ENCODE measurements around the gene SCN9A. TPM values are rescaled to one million over a fixed set of nuclear protein-coding genes. Genes with fewer than 3 reads are reported as not detected.

The SCN9A gene
- total RNA-seq, 3 donors from 2014 or later (not counting 1 experiment from before 2014, with no cell fraction given), result 0.28 to 1.4 (median 0.39) TPM

DNA sequence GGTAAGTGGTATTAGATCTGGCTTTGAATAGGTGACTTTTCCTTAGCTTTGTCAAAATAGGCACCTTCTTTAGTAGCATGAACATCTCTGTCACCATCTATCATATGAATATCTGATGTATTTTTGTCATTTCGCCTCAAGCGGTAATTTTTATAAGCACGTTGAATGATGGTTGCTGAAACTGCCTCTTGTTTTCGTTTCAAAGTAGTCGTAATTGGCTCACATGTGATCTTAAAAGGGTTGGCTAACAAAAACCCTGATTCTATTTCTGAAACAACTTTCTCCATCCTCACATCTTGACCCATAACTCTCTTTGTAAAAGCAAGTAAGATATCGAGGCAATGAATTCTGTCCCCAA lies 29.8 kb upstream of the SCN9A start:
- Mint-ChIP-seq H3K36me3 (no peaks in the 10 kb centered on the region), H3K4me3 (no peak overlapping the region), H3K27ac (no peak overlapping the region), H3K27me3 (ENCODE audit: low read depth in 2 of 2) (no peaks in the 10 kb centered on the region), H3K4me1 (no peaks in the 10 kb centered on the region), H3K9me3 (peaks cover 3 to 12% of the 10 kb centered on the region in 2 donors)
- H3K4me3 ChIP-seq (ENCODE audit: low read length), result no peak overlapping the region
- TF ChIP-seq, protein P1, sequence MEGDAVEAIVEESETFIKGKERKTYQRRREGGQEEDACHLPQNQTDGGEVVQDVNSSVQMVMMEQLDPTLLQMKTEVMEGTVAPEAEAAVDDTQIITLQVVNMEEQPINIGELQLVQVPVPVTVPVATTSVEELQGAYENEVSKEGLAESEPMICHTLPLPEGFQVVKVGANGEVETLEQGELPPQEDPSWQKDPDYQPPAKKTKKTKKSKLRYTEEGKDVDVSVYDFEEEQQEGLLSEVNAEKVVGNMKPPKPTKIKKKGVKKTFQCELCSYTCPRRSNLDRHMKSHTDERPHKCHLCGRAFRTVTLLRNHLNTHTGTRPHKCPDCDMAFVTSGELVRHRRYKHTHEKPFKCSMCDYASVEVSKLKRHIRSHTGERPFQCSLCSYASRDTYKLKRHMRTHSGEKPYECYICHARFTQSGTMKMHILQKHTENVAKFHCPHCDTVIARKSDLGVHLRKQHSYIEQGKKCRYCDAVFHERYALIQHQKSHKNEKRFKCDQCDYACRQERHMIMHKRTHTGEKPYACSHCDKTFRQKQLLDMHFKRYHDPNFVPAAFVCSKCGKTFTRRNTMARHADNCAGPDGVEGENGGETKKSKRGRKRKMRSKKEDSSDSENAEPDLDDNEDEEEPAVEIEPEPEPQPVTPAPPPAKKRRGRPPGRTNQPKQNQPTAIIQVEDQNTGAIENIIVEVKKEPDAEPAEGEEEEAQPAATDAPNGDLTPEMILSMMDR (IDR thresholded peaks at IDR 0.05), result no peak
- no peaks in the 10 kb centered on the region for H3K36me3 ChIP-seq (ENCODE audit: control insufficient read depth, insufficient read depth, low read length)
- ATAC-seq (no peak), DNase-seq (no peak)
- intact Hi-C loops (cut with micrococcal nuclease), result no loop called here
- no peaks in the 10 kb centered on the region for H3K9me3 ChIP-seq (ENCODE audit: control insufficient read depth, insufficient read depth, low read length)
- H3K4me1 ChIP-seq (ENCODE audit: control insufficient read depth, insufficient read depth, low read length), result no peaks in the 10 kb centered on the region
- WGBS (ENCODE audit: insufficient coverage), result 96% methylated on average over 6 of the region's 6 CpGs
- no peak overlapping the region for H3K27ac ChIP-seq (ENCODE audit: low read length)
- no peaks in the 10 kb centered on the region for H3K27me3 ChIP-seq (ENCODE audit: control insufficient read depth, insufficient read depth, low read length)

DNA sequence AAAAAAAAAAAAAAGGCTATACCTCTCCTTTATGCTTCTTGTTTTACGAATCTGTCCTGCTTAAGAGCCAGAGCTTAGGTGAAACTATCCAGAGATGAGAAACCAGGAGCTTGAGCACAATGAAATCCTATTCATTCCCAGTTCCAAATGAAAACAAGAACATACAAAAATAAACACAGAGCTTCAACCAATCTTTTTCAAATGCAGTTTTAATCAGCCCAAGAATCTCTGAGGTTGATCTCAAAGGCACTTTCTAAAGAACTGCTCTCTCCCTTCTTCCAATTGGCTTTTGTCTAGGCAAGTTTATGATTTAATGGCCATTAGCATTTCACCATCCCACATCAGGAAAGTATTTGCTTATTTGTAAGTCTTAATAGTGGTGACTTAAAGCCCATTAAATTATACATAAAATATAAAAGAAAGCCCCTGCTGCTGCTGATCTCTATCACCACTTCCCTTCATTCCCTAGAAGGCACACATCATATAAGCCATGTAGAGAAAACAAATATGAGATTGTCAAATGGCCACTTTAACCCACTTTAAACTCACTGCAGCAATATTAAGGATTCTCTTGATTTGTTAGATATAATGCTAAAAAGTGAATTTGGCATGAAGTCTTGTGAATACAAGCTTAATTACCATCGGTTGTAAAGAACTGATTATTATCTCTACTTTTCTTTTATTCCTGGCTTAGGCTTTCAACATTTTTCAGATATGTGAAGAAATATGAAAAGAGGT lies 29.3 kb upstream of the SCN9A start:
- H3K36me3 Mint-ChIP-seq, result no peaks in the 10 kb centered on the region
- ATAC-seq (no peak), DNase-seq (no peak)
- H3K4me3 Mint-ChIP-seq, result no peak overlapping the region
- Histone ChIP-seq H3K4me3 (ENCODE audit: low read length) (no peak overlapping the region), H3K4me1 (ENCODE audit: control insufficient read depth, insufficient read depth, low read length) (no peaks in the 10 kb centered on the region), H3K27ac (ENCODE audit: low read length) (no peak overlapping the region), H3K36me3 (ENCODE audit: control insufficient read depth, insufficient read depth, low read length) (no peaks in the 10 kb centered on the region), H3K27me3 (ENCODE audit: control insufficient read depth, insufficient read depth, low read length) (no peaks in the 10 kb centered on the region), H3K9me3 (ENCODE audit: control insufficient read depth, insufficient read depth, low read length) (no peaks in the 10 kb centered on the region)
- H3K9me3 Mint-ChIP-seq, result peaks cover 3 to 12% of the 10 kb centered on the region in 2 donors
- no peaks in the 10 kb centered on the region for H3K4me1 Mint-ChIP-seq
- intact Hi-C loops (cut with micrococcal nuclease), result no loop called here
- no peak overlapping the region for H3K27ac Mint-ChIP-seq
- no peaks in the 10 kb centered on the region for H3K27me3 Mint-ChIP-seq (ENCODE audit: low read depth in 2 of 2)
- 64% methylated on average over 1 of the region's 2 CpGs for WGBS (ENCODE audit: insufficient coverage)
- TF ChIP-seq, protein P1 (IDR thresholded peaks at IDR 0.05), result no peak

DNA sequence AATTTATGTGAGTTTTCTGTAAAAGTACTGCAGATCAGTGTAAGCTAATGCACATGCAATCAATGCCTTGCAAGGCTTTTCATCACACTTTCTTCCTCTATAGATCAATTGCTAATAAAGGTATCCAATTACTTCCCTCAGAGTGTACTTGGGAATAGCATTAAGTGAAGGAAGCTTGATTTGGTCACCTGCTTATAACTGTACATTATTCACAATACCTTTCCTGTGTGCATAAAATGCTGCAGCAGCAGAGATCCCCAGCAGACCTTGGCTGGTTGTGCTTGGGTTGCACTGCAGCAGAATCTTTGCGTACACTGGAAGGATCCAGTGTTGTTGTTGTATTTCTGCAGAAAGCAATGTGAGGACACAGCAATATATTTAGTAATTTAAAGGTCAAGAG lies 18.5 kb upstream of the SCN9A start:
- Histone ChIP-seq H3K4me1 (ENCODE audit: control insufficient read depth, insufficient read depth, low read length) (no peaks in the 10 kb centered on the region), H3K27ac (ENCODE audit: low read length) (no peak overlapping the region), H3K27me3 (ENCODE audit: control insufficient read depth, insufficient read depth, low read length) (no peaks in the 10 kb centered on the region), H3K9me3 (ENCODE audit: control insufficient read depth, insufficient read depth, low read length) (no peaks in the 10 kb centered on the region), H3K4me3 (ENCODE audit: low read length) (no peak overlapping the region), H3K36me3 (ENCODE audit: control insufficient read depth, insufficient read depth, low read length) (no peaks in the 10 kb centered on the region)
- Mint-ChIP-seq H3K9me3 (peaks cover 4 to 7% of the 10 kb centered on the region in 2 donors), H3K27ac (no peak overlapping the region), H3K4me3 (no peak overlapping the region), H3K36me3 (no peaks in the 10 kb centered on the region), H3K27me3 (ENCODE audit: low read depth in 2 of 2) (no peaks in the 10 kb centered on the region), H3K4me1 (no peaks in the 10 kb centered on the region)
- 83% methylated on average over 1 of the region's 1 CpG for WGBS (ENCODE audit: insufficient coverage)
- DNase-seq (no peak), ATAC-seq (no peak)
- TF ChIP-seq, protein P1 (IDR thresholded peaks at IDR 0.05), result no peak
- intact Hi-C loops (cut with micrococcal nuclease), result no loop called here

DNA sequence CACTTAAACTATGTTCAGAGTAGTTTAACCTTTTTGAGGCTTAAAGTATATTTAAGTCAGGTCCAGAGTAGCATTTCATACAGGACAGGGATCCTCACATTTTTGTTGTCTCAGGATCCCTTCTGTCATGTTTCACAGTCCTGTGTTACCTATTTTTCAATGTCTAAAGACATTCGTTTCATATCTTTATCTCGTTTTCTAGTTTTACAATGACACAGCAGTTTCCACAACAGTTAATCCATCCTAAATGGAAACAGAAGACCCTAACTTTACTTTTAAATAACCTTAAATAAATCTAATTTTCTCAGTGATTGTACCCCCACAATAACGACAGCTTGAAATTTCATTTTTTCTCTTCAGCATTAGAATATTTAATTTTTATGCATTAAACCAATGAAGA lies 17.3 kb upstream of the SCN9A start:
- TF ChIP-seq, protein P1 (IDR thresholded peaks at IDR 0.05), result no peak
- Histone ChIP-seq H3K9me3 (ENCODE audit: control insufficient read depth, insufficient read depth, low read length) (no peaks in the 10 kb centered on the region), H3K27ac (ENCODE audit: low read length) (no peak overlapping the region), H3K4me3 (ENCODE audit: low read length) (no peak overlapping the region), H3K4me1 (ENCODE audit: control insufficient read depth, insufficient read depth, low read length) (no peaks in the 10 kb centered on the region), H3K36me3 (ENCODE audit: control insufficient read depth, insufficient read depth, low read length) (no peaks in the 10 kb centered on the region), H3K27me3 (ENCODE audit: control insufficient read depth, insufficient read depth, low read length) (no peaks in the 10 kb centered on the region)
- ATAC-seq, result no peak
- no peaks in the 10 kb centered on the region for H3K4me1 Mint-ChIP-seq
- no peaks in the 10 kb centered on the region for H3K36me3 Mint-ChIP-seq
- 61% methylated on average over 2 of the region's 3 CpGs for WGBS (ENCODE audit: insufficient coverage)
- H3K27ac Mint-ChIP-seq, result no peak overlapping the region
- peaks cover 4 to 7% of the 10 kb centered on the region in 2 donors for H3K9me3 Mint-ChIP-seq
- no peak for DNase-seq
- intact Hi-C loops (cut with micrococcal nuclease), result no loop called here
- H3K4me3 Mint-ChIP-seq, result no peak overlapping the region
- H3K27me3 Mint-ChIP-seq (ENCODE audit: low read depth in 2 of 2), result no peaks in the 10 kb centered on the region
